A673 (cell line): Measurements from ENCODE around the gene TUBB3. TPM values are rescaled to one million over a fixed set of nuclear protein-coding genes. Genes with fewer than 3 reads are reported as not detected.

Source experiments
- BruUV-seq: library from RNA; stranded (reverse); fragments of 400-500 nt; replicated peaks from 2 replicates; lab custom pipeline; 2021; lab: Mats Ljungman, UMichigan
- CTCF ChIA-PET: fragments of 300-600 bp; sonication (Branson Sonifier 250); formaldehyde crosslinking; loops from one replicate; lab custom pipeline; 2022; ENCODE audit warnings: antibody characterized with exemption; lab: Charles Lee
- POLR2A ChIA-PET: fragments of 300-600 bp; sonication (Branson Sonifier 250); formaldehyde crosslinking; loops from one replicate; lab custom pipeline; 2022; ENCODE audit warnings: antibody characterized with exemption; ENCODE audit not compliant: low non-redundant PET; lab: Charles Lee
- DNase-seq: peaks from one replicate; pipeline ENCODE4 v3.0.0-alpha.2; 2015; ENCODE audit warnings: low spot score
- H3K27ac ChIP-seq: fragments of 200-600 bp; sonication (generic); 2 replicates; pipeline ENCODE4 v1.5.1; 2016; ENCODE audit warnings: mixed run types, low read depth, mild to moderate bottlenecking, mixed read lengths, antibody characterized with exemption, low read length; ENCODE audit not compliant: poor library complexity, severe bottlenecking
- H3K27me3 ChIP-seq: fragments of 200-600 bp; sonication (generic); replicated peaks from 2 replicates; pipeline ENCODE4 v1.6.1; 2017; ENCODE audit warnings: mixed run types, low read depth, mild to moderate bottlenecking, mixed read lengths, antibody characterized with exemption, low read length; ENCODE audit not compliant: insufficient read depth, poor library complexity
- H3K36me3 ChIP-seq: fragments of 200-600 bp; sonication (generic); 2 replicates; pipeline ENCODE4 v1.6.1; 2016; ENCODE audit warnings: mixed run types, mild to moderate bottlenecking, mixed read lengths, antibody characterized with exemption, low read length; ENCODE audit not compliant: insufficient read depth, poor library complexity, severe bottlenecking
- H3K4me1 ChIP-seq: fragments of 200-600 bp; sonication (generic); 2 replicates; pipeline ENCODE4 v1.6.1; 2017; ENCODE audit warnings: mixed run types, mild to moderate bottlenecking, mixed read lengths, antibody characterized with exemption, low read length; ENCODE audit not compliant: insufficient read depth, poor library complexity, severe bottlenecking
- H3K4me3 ChIP-seq: fragments of 200-600 bp; sonication (generic); 2 replicates; pipeline ENCODE4 v1.5.1; 2016; ENCODE audit warnings: low read depth, mixed run types, mild to moderate bottlenecking, mixed read lengths, low read length; ENCODE audit not compliant: poor library complexity, severe bottlenecking
- H3K9me3 ChIP-seq: fragments of 200-600 bp; sonication (generic); 2 replicates; pipeline ENCODE4 v1.6.1; 2016; ENCODE audit warnings: mixed run types, low read depth, mild to moderate bottlenecking, mixed read lengths, antibody characterized with exemption, low read length; ENCODE audit not compliant: poor library complexity, severe bottlenecking
- CTCF ChIP-seq: fragments of 300-800, 200-600 bp; sonication (generic); conservative IDR thresholded peaks from 2 replicates; pipeline ENCODE4 v1.5.1; 2017; ENCODE audit warnings: low read depth, mild to moderate bottlenecking, antibody characterized with exemption, low read length, moderate library complexity, mixed read lengths
- EZH2 ChIP-seq: fragments of 200-600 bp; sonication (generic); IDR thresholded peaks from 2 replicates; pipeline ENCODE4 v1.6.1; 2017; ENCODE audit warnings: borderline replicate concordance, low read depth, mild to moderate bottlenecking, mixed read lengths, antibody characterized with exemption, low read length; ENCODE audit not compliant: poor library complexity, severe bottlenecking
- intact Hi-C: fragments of 100-400 bp; cut with micrococcal nuclease; formaldehyde crosslinking; loops from one replicate; pipeline ENCODE4 v1.10.0; 2022; ENCODE audit not compliant: unreplicated experiment
- total RNA-seq: library from RNA; stranded (reverse); gene quantifications from 2 replicates; pipeline ENCODE4 v1.2.3, GENCODE V29; 2021

TUBB3 gene
- total RNA-seq, 1 experiment from 2014 or later, result 297 TPM

GRCh38 chr16:89983536-89983935 lies 60.4 kb downstream of the TUBB3 start:
- Histone ChIP-seq H3K27me3 (no peaks in the 10 kb centered on the region), H3K27ac (no peak overlapping the region), H3K4me3 (no peak overlapping the region), H3K9me3 (no peaks in the 10 kb centered on the region), H3K4me1 (no peaks in the 10 kb centered on the region), H3K36me3 (peaks cover 85% of the 10 kb centered on the region)
- no peak for DNase-seq
- intact Hi-C loops, result no loop called here
- TF ChIP-seq CTCF (no peak), EZH2 (no peak)
- POLR2A ChIA-PET, result no interaction called here
- BruUV-seq, result no TSS peak
- CTCF ChIA-PET, result no interaction called here

- intact Hi-C loops, result no loop called here
- POLR2A ChIA-PET, result no interaction called here
- H3K4me3 ChIP-seq, result no peak overlapping the region
- H3K9me3 ChIP-seq, result no peaks in the 10 kb centered on the region
- H3K27me3 ChIP-seq, result no peaks in the 10 kb centered on the region
- peaks cover 86% of the 10 kb centered on the region for H3K36me3 ChIP-seq
- CTCF ChIA-PET, result no interaction called here
- TF ChIP-seq EZH2 (no peak), CTCF (no peak)
- BruUV-seq, result no TSS peak
- H3K4me1 ChIP-seq, result no peaks in the 10 kb centered on the region
- H3K27ac ChIP-seq, result no peak overlapping the region
- DNase-seq, result no peak
Observed at GRCh38 chr16:89984216-89984615, 61.1 kb downstream of the TUBB3 start.

- Histone ChIP-seq H3K27me3 (no peaks in the 10 kb centered on the region), H3K4me1 (no peaks in the 10 kb centered on the region), H3K4me3 (no peak overlapping the region), H3K36me3 (peaks cover 81% of the 10 kb centered on the region), H3K27ac (no peak overlapping the region), H3K9me3 (no peaks in the 10 kb centered on the region)
- TSS peak; percentile 14 for BruUV-seq
- no peak for TF ChIP-seq EZH2
- no peak for DNase-seq
- intact Hi-C loops, result no loop called here
- POLR2A ChIA-PET, result no interaction called here
- CTCF ChIA-PET, result no interaction called here
Observed at GRCh38 chr16:89985219-89985618, 62.1 kb downstream of the TUBB3 start.

Other genes with a start within 250 kb of the TUBB3 start
- 98.0 and 104 TPM in 2 replicates for gene CDK10, start 236.7 kb upstream of the TUBB3 start, total RNA-seq
- gene SPATA2L, start 221.6 kb upstream of the TUBB3 start, total RNA-seq, result 15.8 and 19.1 TPM in 2 replicates
- 3.4 and 5.6 TPM in 2 replicates for gene VPS9D1, start 202.4 kb upstream of the TUBB3 start, total RNA-seq
- 37.2 and 37.3 TPM in 2 replicates for gene ZNF276, start 201.8 kb upstream of the TUBB3 start, total RNA-seq
- 198 and 207 TPM in 2 replicates for gene FANCA, start 106.7 kb upstream of the TUBB3 start, total RNA-seq
- gene SPIRE2, start 94.9 kb upstream of the TUBB3 start, total RNA-seq, result 18.9 and 20.6 TPM in 2 replicates
- 190 and 202 TPM in 2 replicates for gene TCF25, start 49.8 kb upstream of the TUBB3 start, total RNA-seq
- gene MC1R, start 4.5 kb upstream of the TUBB3 start, total RNA-seq, result 13.4 and 16.6 TPM in 2 replicates
- 88.8 and 90.1 TPM in 2 replicates for gene DEF8, start 25.4 kb downstream of the TUBB3 start, total RNA-seq
- gene DBNDD1, start 96.1 kb downstream of the TUBB3 start, total RNA-seq, result 24.6 and 31.9 TPM in 2 replicates
- not detected in 2 replicates for gene PRDM7, start 154.0 kb downstream of the TUBB3 start, total RNA-seq